ENCODE measurements around the gene PHRF1.
A peak's percentile ranks its signal among the peaks of the same experiment; 100 is the strongest.

The PHRF1 gene

DNA sequence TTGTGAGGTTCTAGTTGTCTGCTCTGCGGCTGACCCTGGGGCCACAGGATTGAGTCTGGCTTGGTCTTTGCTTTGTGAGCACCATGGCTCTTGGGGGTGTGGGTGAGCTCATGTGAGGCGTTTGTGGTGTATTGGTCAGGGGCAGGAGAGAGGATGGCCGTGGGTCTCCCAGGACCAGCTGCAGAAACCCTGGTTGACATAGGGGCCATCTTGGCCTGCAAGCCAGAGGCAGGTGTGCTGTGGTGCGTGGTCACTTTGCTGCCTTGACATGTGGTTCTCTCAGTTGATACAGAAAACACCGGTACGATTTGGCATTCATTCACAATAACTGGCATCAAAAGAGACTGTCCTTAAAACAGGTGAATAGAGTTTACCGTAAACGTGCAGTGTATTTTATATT lies 11.3 kb downstream of the PHRF1 start:
- Histone ChIP-seq H3K4me3 (ENCODE audit: low read depth, low read length) (no peak overlapping the region), H3K36me3 (replicated peaks) (peaks cover 52% of the 10 kb centered on the region), H3K27me3 (replicated peaks) (no peaks in the 10 kb centered on the region), H3K27ac (peak overlapping the region; percentile 82)
- in situ Hi-C loops (cut with HindIII; ENCODE audit: low pct_ligation_motif_present, low sequenced_read_pairs), result no loop called here
- TF ChIP-seq, protein P1, sequence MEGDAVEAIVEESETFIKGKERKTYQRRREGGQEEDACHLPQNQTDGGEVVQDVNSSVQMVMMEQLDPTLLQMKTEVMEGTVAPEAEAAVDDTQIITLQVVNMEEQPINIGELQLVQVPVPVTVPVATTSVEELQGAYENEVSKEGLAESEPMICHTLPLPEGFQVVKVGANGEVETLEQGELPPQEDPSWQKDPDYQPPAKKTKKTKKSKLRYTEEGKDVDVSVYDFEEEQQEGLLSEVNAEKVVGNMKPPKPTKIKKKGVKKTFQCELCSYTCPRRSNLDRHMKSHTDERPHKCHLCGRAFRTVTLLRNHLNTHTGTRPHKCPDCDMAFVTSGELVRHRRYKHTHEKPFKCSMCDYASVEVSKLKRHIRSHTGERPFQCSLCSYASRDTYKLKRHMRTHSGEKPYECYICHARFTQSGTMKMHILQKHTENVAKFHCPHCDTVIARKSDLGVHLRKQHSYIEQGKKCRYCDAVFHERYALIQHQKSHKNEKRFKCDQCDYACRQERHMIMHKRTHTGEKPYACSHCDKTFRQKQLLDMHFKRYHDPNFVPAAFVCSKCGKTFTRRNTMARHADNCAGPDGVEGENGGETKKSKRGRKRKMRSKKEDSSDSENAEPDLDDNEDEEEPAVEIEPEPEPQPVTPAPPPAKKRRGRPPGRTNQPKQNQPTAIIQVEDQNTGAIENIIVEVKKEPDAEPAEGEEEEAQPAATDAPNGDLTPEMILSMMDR (IDR thresholded peaks at IDR 0.05; ENCODE audit: low read depth, low read length, missing control alignments), result no peak
- no peak for DNase-seq

DNA sequence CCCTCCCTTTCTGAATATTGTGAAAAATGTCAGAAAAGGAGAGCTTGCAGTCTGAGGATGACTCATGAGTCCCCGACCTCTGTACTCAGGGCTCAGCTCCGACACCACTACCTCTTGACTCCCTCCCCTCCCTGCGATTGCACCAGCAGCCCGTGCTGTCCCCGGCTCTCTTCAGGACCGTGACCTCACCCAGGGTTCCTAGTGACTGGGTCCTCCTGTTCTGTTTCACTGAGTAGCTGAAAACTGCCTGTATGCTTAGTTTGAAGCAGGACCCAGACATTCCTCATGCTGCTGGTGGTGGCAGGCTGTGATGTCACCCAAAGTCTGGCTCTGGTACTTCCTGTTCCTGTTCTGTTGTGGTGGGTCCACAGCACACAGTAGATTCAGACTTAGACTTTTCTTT lies 11.7 kb downstream of the PHRF1 start:
- TF ChIP-seq, protein P1 (IDR thresholded peaks at IDR 0.05; ENCODE audit: low read depth, low read length, missing control alignments), result no peak
- no peak overlapping the region for H3K4me3 ChIP-seq (ENCODE audit: low read depth, low read length)
- H3K27ac ChIP-seq, result peak overlapping the region; percentile 82
- H3K36me3 ChIP-seq (replicated peaks), result peaks cover 52% of the 10 kb centered on the region
- DNase-seq, result peak; percentile 82
- in situ Hi-C loops (cut with HindIII; ENCODE audit: low pct_ligation_motif_present, low sequenced_read_pairs), result no loop called here
- H3K27me3 ChIP-seq (replicated peaks), result no peaks in the 10 kb centered on the region

DNA sequence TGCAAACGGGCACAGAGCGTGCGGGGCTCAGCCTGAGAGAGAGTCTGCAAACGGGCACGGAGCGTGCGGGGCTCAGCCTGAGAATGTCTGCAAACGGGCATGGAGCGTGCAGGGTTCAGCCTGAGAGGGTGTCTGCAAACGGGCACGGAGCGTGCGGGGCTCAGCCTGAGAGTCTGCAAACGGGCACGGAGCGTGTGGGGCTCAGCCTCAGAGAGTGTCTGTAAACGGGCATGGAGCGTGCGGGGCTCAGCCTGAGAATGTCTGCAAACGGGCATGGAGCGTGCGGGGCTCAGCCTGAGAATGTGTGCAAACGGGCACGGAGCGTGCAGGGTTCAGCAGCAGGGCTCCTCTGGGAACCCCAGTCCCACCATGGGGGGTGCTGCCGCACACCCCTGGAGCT lies 13.5 kb downstream of the PHRF1 start:
- Histone ChIP-seq H3K27me3 (replicated peaks) (no peaks in the 10 kb centered on the region), H3K36me3 (replicated peaks) (peaks cover 59% of the 10 kb centered on the region), H3K27ac (no peak overlapping the region), H3K4me3 (ENCODE audit: low read depth, low read length) (no peak overlapping the region)
- TF ChIP-seq, protein P1 (IDR thresholded peaks at IDR 0.05; ENCODE audit: low read depth, low read length, missing control alignments), result no peak
- in situ Hi-C loops (cut with HindIII; ENCODE audit: low pct_ligation_motif_present, low sequenced_read_pairs), result no loop called here
- DNase-seq, result no peak

DNA sequence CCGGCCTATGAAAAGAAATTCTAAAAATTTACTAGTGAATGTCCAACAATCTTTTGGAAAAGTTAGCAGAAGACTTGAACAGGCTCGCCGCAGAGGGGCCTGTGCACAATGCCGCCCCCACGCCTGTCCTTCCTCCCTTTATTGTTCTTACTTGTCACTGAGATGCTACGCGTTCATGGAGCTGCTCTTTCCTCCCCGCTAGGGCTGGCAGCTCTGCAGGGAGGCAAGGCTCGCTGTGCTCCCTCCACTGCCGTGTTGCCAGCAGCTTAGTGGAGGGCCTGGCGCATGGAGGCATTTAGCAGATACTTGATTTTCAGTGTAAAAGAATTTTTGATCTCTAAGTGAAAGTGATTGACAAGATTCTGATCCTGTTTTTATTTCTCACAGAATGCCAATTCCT lies 14.7 kb downstream of the PHRF1 start:
- DNase-seq, result no peak
- no peaks in the 10 kb centered on the region for H3K27me3 ChIP-seq (replicated peaks)
- TF ChIP-seq, protein P1 (IDR thresholded peaks at IDR 0.05; ENCODE audit: low read depth, low read length, missing control alignments), result no peak
- H3K4me3 ChIP-seq (ENCODE audit: low read depth, low read length), result no peak overlapping the region
- in situ Hi-C loops (cut with HindIII; ENCODE audit: low pct_ligation_motif_present, low sequenced_read_pairs), result no loop called here
- H3K36me3 ChIP-seq (replicated peaks), result peaks cover 62% of the 10 kb centered on the region
- no peak overlapping the region for H3K27ac ChIP-seq

DNA sequence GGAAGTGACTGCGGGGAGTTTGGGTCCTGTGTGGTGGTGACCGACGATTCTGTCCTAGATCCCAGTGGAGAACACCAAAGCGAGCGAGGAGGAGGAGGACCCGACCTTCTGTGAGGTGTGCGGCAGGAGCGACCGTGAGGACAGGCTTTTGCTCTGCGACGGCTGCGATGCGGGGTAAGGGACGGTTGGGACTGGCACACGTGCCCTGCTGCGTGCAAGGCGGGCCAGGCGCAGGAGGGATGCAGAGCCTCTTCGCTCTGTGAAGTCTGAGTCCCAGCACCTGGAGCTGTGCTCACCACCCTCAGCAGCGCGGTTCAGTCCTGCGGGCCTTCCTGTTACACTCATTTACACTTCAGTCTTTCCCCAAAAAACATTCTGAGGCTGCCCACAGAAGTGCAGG lies 16.2 kb downstream of the PHRF1 start:
- Histone ChIP-seq H3K36me3 (replicated peaks) (peaks cover 61% of the 10 kb centered on the region), H3K27me3 (replicated peaks) (no peaks in the 10 kb centered on the region), H3K27ac (no peak overlapping the region), H3K4me3 (ENCODE audit: low read depth, low read length) (no peak overlapping the region)
- DNase-seq, result no peak
- TF ChIP-seq, protein P1 (IDR thresholded peaks at IDR 0.05; ENCODE audit: low read depth, low read length, missing control alignments), result no peak
- in situ Hi-C loops (cut with HindIII; ENCODE audit: low pct_ligation_motif_present, low sequenced_read_pairs), result no loop called here

DNA sequence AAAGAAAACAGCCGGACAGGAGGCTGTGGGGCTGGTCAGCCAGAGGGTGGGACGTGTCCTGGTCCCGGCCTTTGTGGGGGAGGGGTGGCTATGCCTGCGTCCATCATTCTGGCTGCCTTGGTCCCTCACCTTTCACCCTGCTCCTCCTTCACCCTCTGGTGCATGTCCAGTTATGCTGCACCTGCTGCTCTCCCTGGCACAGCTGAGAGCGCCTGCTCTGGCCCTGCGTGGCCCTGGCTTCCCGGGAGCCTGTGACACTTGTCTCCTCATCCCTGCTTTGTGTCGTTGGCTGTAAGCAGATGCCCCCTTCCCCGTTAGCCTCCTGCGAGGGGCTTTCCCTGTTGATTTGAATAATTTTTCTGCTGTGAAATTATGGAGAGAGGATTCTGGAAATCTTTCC lies 16.6 kb downstream of the PHRF1 start:
- H3K27ac ChIP-seq, result no peak overlapping the region
- no peaks in the 10 kb centered on the region for H3K27me3 ChIP-seq (replicated peaks)
- peaks cover 62% of the 10 kb centered on the region for H3K36me3 ChIP-seq (replicated peaks)
- in situ Hi-C loops (cut with HindIII; ENCODE audit: low pct_ligation_motif_present, low sequenced_read_pairs), result no loop called here
- TF ChIP-seq, protein P1 (IDR thresholded peaks at IDR 0.05; ENCODE audit: low read depth, low read length, missing control alignments), result no peak
- H3K4me3 ChIP-seq (ENCODE audit: low read depth, low read length), result no peak overlapping the region
- DNase-seq, result no peak
